ENCODE results near the gene TSHZ3. TPM values are rescaled to one million over a fixed set of nuclear protein-coding genes. Genes with fewer than 3 reads are reported as not detected.

The TSHZ3 gene
- total and polyA plus RNA-seq, 2 of the 13 experiments (the other 11 are each of a cell fraction or from before 2014, with no cell fraction given) = not detected

DNA sequence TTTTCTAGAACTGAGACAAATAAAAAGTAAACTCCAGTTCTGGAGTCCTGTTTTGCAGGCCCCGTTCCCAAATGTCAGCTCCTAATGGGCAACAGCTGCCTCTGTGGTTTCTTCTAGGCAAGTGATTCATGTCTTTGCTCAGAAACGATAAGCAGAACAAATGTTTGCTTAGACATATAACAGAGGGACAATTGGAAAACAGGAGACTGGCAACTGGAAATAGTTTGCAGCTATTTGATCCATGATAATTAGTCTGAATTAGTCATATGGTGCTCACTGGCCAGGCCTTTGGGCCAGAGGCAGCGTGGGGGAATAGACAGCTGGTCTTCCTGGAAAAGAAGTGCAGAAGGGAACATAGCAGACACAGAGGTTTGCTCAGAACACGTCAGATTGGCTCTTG is 29.2 kb upstream of the TSHZ3 start (continued):
- no peak for TF ChIP-seq KDM5A (IDR thresholded peaks at IDR 0.05; ENCODE audit: borderline replicate concordance, low read length)
- TF ChIP-seq NCOA5 (CRISPR knock-in tag; IDR thresholded peaks at IDR 0.05) = no peak
- TF ChIP-seq ZNF749 (CRISPR knock-in tag; IDR thresholded peaks at IDR 0.05; ENCODE audit: borderline replicate concordance) = no peak
- TF ChIP-seq, protein P1, sequence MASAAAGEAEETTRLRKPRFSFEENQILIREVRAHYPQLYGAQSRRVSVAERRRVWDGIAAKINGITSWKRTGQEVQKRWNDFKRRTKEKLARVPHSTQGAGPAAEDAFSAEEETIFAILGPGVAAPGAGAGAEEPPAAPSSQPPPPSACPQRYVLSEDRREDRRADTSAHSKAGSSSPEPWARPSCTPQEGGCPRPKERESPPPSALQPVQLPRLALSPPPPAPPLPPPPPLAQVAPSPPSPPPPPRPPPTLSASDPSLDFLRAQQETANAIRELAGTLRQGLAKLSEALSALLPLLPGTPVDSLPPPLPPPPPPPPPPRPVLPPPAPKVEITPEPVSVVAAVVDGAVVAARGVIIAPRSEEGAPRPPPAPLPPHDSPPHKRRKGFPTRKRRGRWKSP (CRISPR knock-in tag; IDR thresholded peaks at IDR 0.05) = no peak
- no peak for TF ChIP-seq ZNF841 (CRISPR knock-in tag; IDR thresholded peaks at IDR 0.05; ENCODE audit: borderline replicate concordance)
- no peak for TF ChIP-seq KLF11 (CRISPR knock-in tag; IDR thresholded peaks at IDR 0.05)

DNA sequence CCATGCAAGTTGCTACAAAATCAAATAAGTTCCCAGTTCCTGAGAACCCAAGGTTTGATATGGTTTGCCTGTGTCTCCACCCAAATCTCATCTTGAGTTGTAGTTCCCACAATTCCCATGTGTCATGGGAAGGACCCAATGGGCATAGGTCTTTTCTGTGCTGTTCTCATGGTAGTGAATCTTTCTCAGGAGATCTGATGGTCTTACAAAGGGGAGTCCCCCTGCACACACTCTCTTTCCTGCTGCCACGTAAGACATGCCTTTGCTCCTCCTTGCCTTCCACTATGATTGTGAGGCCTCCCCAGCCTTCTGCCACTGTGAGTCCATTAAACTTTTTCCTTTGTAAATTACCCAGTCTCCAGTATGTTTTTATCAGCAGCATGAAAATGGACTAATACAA is 28.5 kb upstream of the TSHZ3 start:
- no peaks in the 10 kb centered on the region; a peak in 1 of 5 replicates for H3K27me3 ChIP-seq (ENCODE audit: control insufficient read depth in 1 of 2, insufficient read depth in 2 of 2, low read length in 2 of 2)
- no peaks in the 10 kb centered on the region for H4K20me1 ChIP-seq (ENCODE audit: insufficient read depth, low read length)
- TF ChIP-seq, protein P2, sequence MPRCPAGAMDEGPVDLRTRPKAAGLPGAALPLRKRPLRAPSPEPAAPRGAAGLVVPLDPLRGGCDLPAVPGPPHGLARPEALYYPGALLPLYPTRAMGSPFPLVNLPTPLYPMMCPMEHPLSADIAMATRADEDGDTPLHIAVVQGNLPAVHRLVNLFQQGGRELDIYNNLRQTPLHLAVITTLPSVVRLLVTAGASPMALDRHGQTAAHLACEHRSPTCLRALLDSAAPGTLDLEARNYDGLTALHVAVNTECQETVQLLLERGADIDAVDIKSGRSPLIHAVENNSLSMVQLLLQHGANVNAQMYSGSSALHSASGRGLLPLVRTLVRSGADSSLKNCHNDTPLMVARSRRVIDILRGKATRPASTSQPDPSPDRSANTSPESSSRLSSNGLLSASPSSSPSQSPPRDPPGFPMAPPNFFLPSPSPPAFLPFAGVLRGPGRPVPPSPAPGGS (CRISPR knock-in tag; IDR thresholded peaks at IDR 0.05) = no peak
- TF ChIP-seq HOXA7 (CRISPR knock-in tag; IDR thresholded peaks at IDR 0.05) (no peak), SNRNP70 (IDR thresholded peaks at IDR 0.05; ENCODE audit: low read depth, low read length) (no peak)
- TF ChIP-seq, protein P3, sequence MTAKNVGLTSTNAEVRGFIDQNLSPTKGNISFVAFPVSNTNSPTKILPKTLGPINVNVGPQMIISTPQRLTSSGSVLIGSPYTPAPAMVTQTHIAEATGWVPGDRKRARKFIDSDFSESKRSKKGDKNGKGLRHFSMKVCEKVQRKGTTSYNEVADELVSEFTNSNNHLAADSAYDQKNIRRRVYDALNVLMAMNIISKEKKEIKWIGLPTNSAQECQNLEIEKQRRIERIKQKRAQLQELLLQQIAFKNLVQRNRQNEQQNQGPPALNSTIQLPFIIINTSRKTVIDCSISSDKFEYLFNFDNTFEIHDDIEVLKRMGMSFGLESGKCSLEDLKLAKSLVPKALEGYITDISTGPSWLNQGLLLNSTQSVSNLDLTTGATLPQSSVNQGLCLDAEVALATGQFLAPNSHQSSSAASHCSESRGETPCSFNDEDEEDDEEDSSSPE (CRISPR knock-in tag; IDR thresholded peaks at IDR 0.05) = no peak
- in situ Hi-C loops (cut with HindIII; ENCODE audit: extremely low pct_ligation_motif_present, low pct_unique_long_range_greater_than_20kb) (no loop called here), intact Hi-C loops (cut with micrococcal nuclease; ENCODE audit: unreplicated experiment) (no loop called here)
- no peak for FAIRE-seq
- no peaks in the 10 kb centered on the region for H3K79me2 ChIP-seq (ENCODE audit: insufficient read depth, low read length)
- ChIA-PET CTCF (ENCODE audit: low intra/inter-chr PET ratio, low total read pairs) (no interaction called here), POLR2A (no interaction called here)
- H3K4me3 ChIP-seq (replicated peaks in 1 of 3; ENCODE audit: insufficient read depth in 1 of 3, low read depth in 2 of 3, low read length in 3 of 3) = no peak overlapping the region
- ATAC-seq = no peak
- no TSS peak for BruUV-seq (replicated peaks)
- H3K4me2 ChIP-seq (ENCODE audit: low read depth, low read length) = no peak overlapping the region
- H3K9me3 ChIP-seq (ENCODE audit: low read length) = no peaks in the 10 kb centered on the region; the same call in 1 of the 2 replicates
- H3K4me1 ChIP-seq (ENCODE audit: insufficient read depth, low read length) = no peaks in the 10 kb centered on the region
- 0% methylated on average over 1 of the region's 1 CpG for WGBS (ENCODE audit: low lambda C conversion rate)
- H3K27ac ChIP-seq (ENCODE audit: extremely low read length, insufficient read depth, low read length) = no peak overlapping the region
- DNase-seq (ENCODE audit: low spot score) = no peak
- H2AFZ ChIP-seq (ENCODE audit: low read length) = no peak overlapping the region
- H3K36me3 ChIP-seq (replicated peaks in 1 of 2; ENCODE audit: control insufficient read depth in 1 of 2, insufficient read depth in 2 of 2, low read length in 2 of 2) = no peaks in the 10 kb centered on the region
- no peak overlapping the region for H3K9ac ChIP-seq (ENCODE audit: insufficient read depth, low read depth, low read length)

Measured in HepG2 (cell line).